Memory B cell (primary cell): ENCODE results near the gene GCNT4.
"Not testable (repeated sequence)": the region's sequence is repeated elsewhere in the genome, so short reads cannot be mapped to it uniquely, and the experiment has no call there.

Source experiments
- ATAC-seq: fragments of 150-1000 bp; cut with Tn5 transposase; 2 replicates; pipeline ENCODE4 v1.10.0; 2021; ENCODE audit warnings: low read depth, mild to moderate bottlenecking, moderate library complexity
- DNase-seq, 2 donors: peaks; one replicate each; pipeline ENCODE4 v3.0.0; 2022; ENCODE audit warnings: low spot score in 2 of 2
- H3K27ac Mint-ChIP-seq: one replicate; pipeline ENCODE4 v1.8.0; 2022; ENCODE audit warnings: mild to moderate bottlenecking, moderate library complexity, mixed read lengths
- H3K27me3 Mint-ChIP-seq: one replicate; pipeline ENCODE4 v1.8.0; 2022; ENCODE audit warnings: mixed read lengths
- H3K36me3 Mint-ChIP-seq: one replicate; pipeline ENCODE4 v1.8.0; 2022; ENCODE audit warnings: mild to moderate bottlenecking, mixed read lengths
- H3K4me1 Mint-ChIP-seq: one replicate; pipeline ENCODE4 v1.8.0; 2022; ENCODE audit warnings: mixed read lengths
- H3K4me3 Mint-ChIP-seq: one replicate; pipeline ENCODE4 v1.8.0; 2022; ENCODE audit warnings: mild to moderate bottlenecking, moderate library complexity, mixed read lengths
- H3K9me3 Mint-ChIP-seq: one replicate; pipeline ENCODE4 v1.8.0; 2022; ENCODE audit warnings: mixed read lengths

The GCNT4 gene

GRCh38 chr5:75052192-75053053 is at the start of gene GCNT4:
TSS of gene GCNT4 (minus strand) at chr5:75052558. CDS start at chr5:75030037, 22,521 bp downstream.
- Mint-ChIP-seq H3K36me3 (no peaks in the 10 kb centered on the region), H3K4me1 (no peaks in the 10 kb centered on the region), H3K9me3 (no peaks in the 10 kb centered on the region), H3K4me3 (peak within 1 kb of the TSS; percentile 64), H3K27ac (no peak within 1 kb of the TSS), H3K27me3 (peaks cover 37% of the 10 kb centered on the region)
- DNase-seq (no peak), ATAC-seq (peak; percentile 15)

GRCh38 chr5:75095956-75096355 is 43.6 kb upstream of the GCNT4 start:
- not testable (repeated sequence) for DNase-seq, H3K27ac Mint-ChIP-seq, H3K4me3 Mint-ChIP-seq, H3K36me3 Mint-ChIP-seq, H3K9me3 Mint-ChIP-seq, H3K4me1 Mint-ChIP-seq, H3K27me3 Mint-ChIP-seq, ATAC-seq

GRCh38 chr5:75091597-75091996 is 39.2 kb upstream of the GCNT4 start:
- Mint-ChIP-seq H3K9me3 (no peaks in the 10 kb centered on the region), H3K27ac (no peak overlapping the region), H3K27me3 (peaks cover 2% of the 10 kb centered on the region), H3K4me3 (no peak overlapping the region), H3K36me3 (no peaks in the 10 kb centered on the region), H3K4me1 (no peaks in the 10 kb centered on the region)
- DNase-seq (no peak), ATAC-seq (no peak)

- Mint-ChIP-seq H3K27ac (no peak overlapping the region), H3K4me1 (no peaks in the 10 kb centered on the region), H3K36me3 (no peaks in the 10 kb centered on the region), H3K4me3 (no peak overlapping the region), H3K9me3 (no peaks in the 10 kb centered on the region), H3K27me3 (peaks cover 6% of the 10 kb centered on the region)
- ATAC-seq (no peak), DNase-seq (no peak)
These were observed 37.3 kb upstream of the GCNT4 start for GRCh38 chr5:75089662-75090061.

GRCh38 chr5:75089137-75089536 is 36.8 kb upstream of the GCNT4 start:
- Mint-ChIP-seq H3K27me3 (peaks cover 6% of the 10 kb centered on the region), H3K4me3 (no peak overlapping the region), H3K27ac (no peak overlapping the region), H3K36me3 (no peaks in the 10 kb centered on the region), H3K9me3 (no peaks in the 10 kb centered on the region), H3K4me1 (no peaks in the 10 kb centered on the region)
- no peak for DNase-seq
- ATAC-seq: no peak

GRCh38 chr5:75088648-75089047 is 36.3 kb upstream of the GCNT4 start:
- H3K4me3 Mint-ChIP-seq: no peak overlapping the region
- H3K9me3 Mint-ChIP-seq: no peaks in the 10 kb centered on the region
- H3K4me1 Mint-ChIP-seq: no peaks in the 10 kb centered on the region
- DNase-seq (no peak), ATAC-seq (no peak)
- H3K27ac Mint-ChIP-seq: no peak overlapping the region
- H3K27me3 Mint-ChIP-seq: peaks cover 6% of the 10 kb centered on the region
- no peaks in the 10 kb centered on the region for H3K36me3 Mint-ChIP-seq

- peaks cover 7% of the 10 kb centered on the region for H3K27me3 Mint-ChIP-seq
- H3K36me3 Mint-ChIP-seq: no peaks in the 10 kb centered on the region
- H3K27ac Mint-ChIP-seq: no peak overlapping the region
- no peak overlapping the region for H3K4me3 Mint-ChIP-seq
- ATAC-seq (no peak), DNase-seq (no peak)
- H3K9me3 Mint-ChIP-seq: no peaks in the 10 kb centered on the region
- no peaks in the 10 kb centered on the region for H3K4me1 Mint-ChIP-seq
These were observed 29.2 kb upstream of the GCNT4 start for GRCh38 chr5:75081510-75081909.

- not testable (repeated sequence) for DNase-seq, H3K36me3 Mint-ChIP-seq, H3K9me3 Mint-ChIP-seq, ATAC-seq, H3K4me1 Mint-ChIP-seq, H3K27me3 Mint-ChIP-seq, H3K4me3 Mint-ChIP-seq, H3K27ac Mint-ChIP-seq
These were observed 27.0 kb upstream of the GCNT4 start for GRCh38 chr5:75079346-75079745.

- Mint-ChIP-seq H3K27me3 (peaks cover 7% of the 10 kb centered on the region), H3K4me1 (no peaks in the 10 kb centered on the region), H3K9me3 (no peaks in the 10 kb centered on the region), H3K36me3 (no peaks in the 10 kb centered on the region), H3K27ac (no peak overlapping the region), H3K4me3 (no peak overlapping the region)
- no peak for ATAC-seq
- no peak for DNase-seq
These were observed 25.7 kb upstream of the GCNT4 start for GRCh38 chr5:75078027-75078426.

GRCh38 chr5:75072061-75072460 is 19.7 kb upstream of the GCNT4 start:
- no peak overlapping the region for H3K27ac Mint-ChIP-seq
- ATAC-seq: no peak
- no peak overlapping the region for H3K4me3 Mint-ChIP-seq
- no peaks in the 10 kb centered on the region for H3K36me3 Mint-ChIP-seq
- H3K27me3 Mint-ChIP-seq: peaks cover 6% of the 10 kb centered on the region
- peaks cover 5% of the 10 kb centered on the region for H3K9me3 Mint-ChIP-seq
- DNase-seq: no peak
- H3K4me1 Mint-ChIP-seq: no peaks in the 10 kb centered on the region

GRCh38 chr5:75071100-75071499 is 18.7 kb upstream of the GCNT4 start:
- Mint-ChIP-seq H3K4me3 (no peak overlapping the region), H3K4me1 (no peaks in the 10 kb centered on the region), H3K9me3 (peaks cover 7% of the 10 kb centered on the region), H3K27ac (no peak overlapping the region), H3K27me3 (peaks cover 9% of the 10 kb centered on the region), H3K36me3 (no peaks in the 10 kb centered on the region)
- ATAC-seq (no peak), DNase-seq (no peak)

- no peaks in the 10 kb centered on the region for H3K36me3 Mint-ChIP-seq
- H3K4me1 Mint-ChIP-seq: no peaks in the 10 kb centered on the region
- ATAC-seq: no peak
- no peak overlapping the region for H3K4me3 Mint-ChIP-seq
- no peak for DNase-seq
- H3K9me3 Mint-ChIP-seq: peaks cover 7% of the 10 kb centered on the region
- H3K27ac Mint-ChIP-seq: no peak overlapping the region
- H3K27me3 Mint-ChIP-seq: peaks cover 9% of the 10 kb centered on the region
These were observed 15.1 kb upstream of the GCNT4 start for GRCh38 chr5:75067434-75067833.

- Mint-ChIP-seq H3K4me1 (no peaks in the 10 kb centered on the region), H3K4me3 (no peak overlapping the region), H3K27ac (no peak overlapping the region), H3K9me3 (peaks cover 1% of the 10 kb centered on the region), H3K36me3 (no peaks in the 10 kb centered on the region), H3K27me3 (peaks cover 8% of the 10 kb centered on the region)
- no peak for DNase-seq
- no peak for ATAC-seq
These were observed 10.7 kb upstream of the GCNT4 start for GRCh38 chr5:75062925-75063531.

GRCh38 chr5:75059912-75060545 is 7.7 kb upstream of the GCNT4 start:
- Mint-ChIP-seq H3K27me3 (peaks cover 10% of the 10 kb centered on the region), H3K27ac (no peak overlapping the region), H3K4me1 (no peaks in the 10 kb centered on the region), H3K36me3 (no peaks in the 10 kb centered on the region), H3K9me3 (no peaks in the 10 kb centered on the region), H3K4me3 (no peak overlapping the region)
- DNase-seq: no peak
- ATAC-seq: no peak
